NCI-H2227 (cell line): Measurements from ENCODE around the gene CFL1.
A peak's percentile ranks its signal among the peaks of the same experiment; 100 is the strongest.

Experiments used
- DNase-seq: peaks from one replicate; lab custom pipeline; 2025; ENCODE audit not compliant: unreplicated experiment; lab: John Stamatoyannopoulos, UW

CFL1 gene

GRCh38 chr11:65888163-65888814 is 30.3 kb upstream of the CFL1 start, which contains the start of gene FIBP:
FIBP (minus strand) TSS chr11:65888471; CDS start chr11:65888418, 53 bp downstream.
- peak; percentile 97 for DNase-seq

- no peak for DNase-seq
These were observed 29.8 kb upstream of the CFL1 start for GRCh38 chr11:65887723-65888162.

- DNase-seq, result no peak
These were observed 29.1 kb upstream of the CFL1 start for GRCh38 chr11:65886826-65887722.

GRCh38 chr11:65885808-65886536 is 28.0 kb upstream of the CFL1 start:
- DNase-seq, result no peak

- no peak for DNase-seq
These were observed 27.3 kb upstream of the CFL1 start for GRCh38 chr11:65885231-65885630.

GRCh38 chr11:65884716-65885092 is 26.7 kb upstream of the CFL1 start:
- peak; percentile 87 for DNase-seq

- DNase-seq, result no peak
These were observed 26.1 kb upstream of the CFL1 start for GRCh38 chr11:65883786-65884715.

GRCh38 chr11:65883058-65883761 is 25.2 kb upstream of the CFL1 start:
- DNase-seq, result no peak

- no peak for DNase-seq
These were observed 24.4 kb upstream of the CFL1 start for GRCh38 chr11:65882120-65883057.

- DNase-seq, result no peak
These were observed 23.0 kb upstream of the CFL1 start for GRCh38 chr11:65880844-65881421.

GRCh38 chr11:65880027-65880426 is 22.0 kb upstream of the CFL1 start:
- no peak for DNase-seq

GRCh38 chr11:65879617-65880016 is 21.6 kb upstream of the CFL1 start, which contains the start of gene CTSW:
CTSW (plus strand) TSS chr11:65879837; CDS start chr11:65879855, 18 bp downstream.
- no peak for DNase-seq

- peak; percentile 96 for DNase-seq
These were observed 15.6 kb upstream of the CFL1 start for GRCh38 chr11:65873318-65874156.

- DNase-seq, result peak; percentile 46
These were observed 14.8 kb upstream of the CFL1 start, which contains the start of gene EFEMP2 for GRCh38 chr11:65872586-65873317. EFEMP2 (minus strand) TSS chr11:65872800; CDS start chr11:65872354, 446 bp downstream.

- DNase-seq, result no peak
These were observed 14.0 kb upstream of the CFL1 start for GRCh38 chr11:65871811-65872548.
